GM20000 (cell line): ENCODE results near the gene WNT3.
"Not testable (repeated sequence)": the region's sequence is repeated elsewhere in the genome, so short reads cannot be mapped to it uniquely, and the experiment has no call there.

Experiments
- DNase-seq: peaks from one replicate; pipeline ENCODE4 v3.0.0; 2012; ENCODE audit warnings: low spot score
- TF ChIP-seq, protein P1 (sequence below): IDR thresholded peaks from 2 replicates; pipeline ENCODE4 v1.5.1; 2012; ENCODE audit warnings: mild to moderate bottlenecking, control low read depth; ENCODE audit errors: extremely low read depth, missing control alignments

WNT3 gene

DNA sequence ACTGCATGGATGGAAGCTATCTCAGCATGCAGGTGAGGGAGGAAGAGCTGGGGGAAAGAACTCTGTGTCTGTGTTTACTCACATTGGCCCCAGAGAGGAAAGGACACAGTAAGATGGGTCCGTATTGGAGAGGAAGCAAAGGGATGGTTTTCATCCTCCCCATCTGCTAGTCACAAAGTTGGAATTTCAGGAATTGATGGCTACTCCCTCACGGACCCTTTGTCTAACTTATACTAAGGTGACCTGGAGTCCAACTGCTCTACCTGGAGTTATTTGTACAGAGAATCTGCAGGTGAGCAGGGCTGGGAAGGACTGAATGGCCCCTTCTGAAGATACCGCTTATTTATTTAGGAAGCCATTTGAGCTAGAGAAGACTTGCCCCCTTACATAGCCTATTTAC lies 55.1 kb downstream of the WNT3 start:
- TF ChIP-seq, protein P1, sequence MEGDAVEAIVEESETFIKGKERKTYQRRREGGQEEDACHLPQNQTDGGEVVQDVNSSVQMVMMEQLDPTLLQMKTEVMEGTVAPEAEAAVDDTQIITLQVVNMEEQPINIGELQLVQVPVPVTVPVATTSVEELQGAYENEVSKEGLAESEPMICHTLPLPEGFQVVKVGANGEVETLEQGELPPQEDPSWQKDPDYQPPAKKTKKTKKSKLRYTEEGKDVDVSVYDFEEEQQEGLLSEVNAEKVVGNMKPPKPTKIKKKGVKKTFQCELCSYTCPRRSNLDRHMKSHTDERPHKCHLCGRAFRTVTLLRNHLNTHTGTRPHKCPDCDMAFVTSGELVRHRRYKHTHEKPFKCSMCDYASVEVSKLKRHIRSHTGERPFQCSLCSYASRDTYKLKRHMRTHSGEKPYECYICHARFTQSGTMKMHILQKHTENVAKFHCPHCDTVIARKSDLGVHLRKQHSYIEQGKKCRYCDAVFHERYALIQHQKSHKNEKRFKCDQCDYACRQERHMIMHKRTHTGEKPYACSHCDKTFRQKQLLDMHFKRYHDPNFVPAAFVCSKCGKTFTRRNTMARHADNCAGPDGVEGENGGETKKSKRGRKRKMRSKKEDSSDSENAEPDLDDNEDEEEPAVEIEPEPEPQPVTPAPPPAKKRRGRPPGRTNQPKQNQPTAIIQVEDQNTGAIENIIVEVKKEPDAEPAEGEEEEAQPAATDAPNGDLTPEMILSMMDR, result no peak
- no peak for DNase-seq

DNA sequence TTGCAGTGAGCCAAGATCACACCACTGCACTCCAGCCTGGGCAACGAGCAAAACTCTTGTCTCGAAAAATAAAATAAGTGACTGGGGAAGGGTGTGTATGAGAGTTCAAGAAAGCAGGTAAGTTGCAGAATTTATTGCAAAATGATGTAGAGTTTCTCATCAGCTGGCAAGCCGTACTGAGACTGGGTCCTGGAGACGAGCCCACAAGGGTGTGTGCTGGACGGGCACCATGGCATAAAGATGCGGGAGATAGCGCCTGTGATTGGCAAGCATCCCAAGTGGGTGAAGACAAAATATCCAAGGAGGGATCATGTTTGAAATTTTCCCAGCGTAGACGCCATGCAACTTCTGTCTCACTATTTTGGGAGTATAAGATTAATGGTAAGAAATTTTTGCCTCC lies 59.4 kb downstream of the WNT3 start:
- DNase-seq, result no peak
- TF ChIP-seq, protein P1, result no peak

- TF ChIP-seq, protein P1, result no peak
Observed at GRCh38 chr17:46758614-46759013, 59.9 kb downstream of the WNT3 start.

DNA sequence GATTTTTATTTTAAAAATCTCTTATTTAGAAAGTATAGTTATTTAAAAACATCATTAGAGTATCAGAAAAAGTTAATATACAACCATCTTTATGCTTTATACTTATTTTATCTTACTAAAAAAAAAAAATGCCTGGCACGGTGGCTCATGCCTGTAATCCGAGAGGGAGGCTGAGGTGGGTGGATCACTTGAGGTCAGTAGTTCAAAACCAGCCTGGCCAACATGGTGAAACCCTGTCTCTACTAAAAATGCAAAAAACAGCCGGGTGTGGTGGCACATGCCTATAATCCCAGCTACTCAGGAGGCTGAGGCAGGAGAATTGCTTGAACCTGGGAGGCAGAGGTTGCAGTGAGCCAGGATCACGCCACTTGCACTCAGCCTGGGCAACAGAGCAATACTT lies 60.9 kb downstream of the WNT3 start:
- DNase-seq, result not testable (repeated sequence)

More at GRCh38 chr17:46758614-46759013, 59.9 kb downstream of the WNT3 start:
- no peak for DNase-seq

- DNase-seq, result no peak
- TF ChIP-seq, protein P1, result no peak
Observed at GRCh38 chr17:46756861-46757260, 61.6 kb downstream of the WNT3 start.

DNA sequence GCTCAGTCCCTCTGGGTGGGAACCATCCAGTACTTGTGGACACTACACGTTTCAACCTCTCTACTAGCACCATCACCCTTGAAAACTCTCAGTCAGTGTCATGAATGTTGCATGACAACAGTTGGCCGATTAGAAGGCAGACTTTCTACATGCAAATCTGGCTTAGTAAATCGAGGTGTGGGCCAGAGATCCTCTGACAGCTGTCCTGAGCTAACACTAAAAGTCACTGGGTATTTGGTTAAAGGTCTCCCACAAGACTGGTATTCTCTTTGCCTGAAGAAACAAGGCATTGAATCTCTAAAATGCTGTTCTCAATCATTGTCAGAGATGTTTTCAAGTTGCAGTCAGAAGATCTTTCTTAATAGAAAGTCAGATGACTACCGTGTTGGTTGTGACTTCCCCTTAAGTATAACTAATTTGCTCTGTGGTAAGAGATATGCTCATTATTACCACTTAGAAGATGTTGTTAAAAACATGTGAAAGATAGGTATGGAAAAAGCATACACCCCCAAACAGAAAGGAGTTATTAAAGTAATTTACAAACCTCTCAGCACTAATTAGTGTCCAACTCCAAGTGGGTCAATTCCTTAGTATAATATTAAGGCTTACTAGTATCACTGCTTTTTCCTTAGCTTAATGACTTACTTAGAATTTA lies 62.3 kb downstream of the WNT3 start:
- TF ChIP-seq, protein P1, result no peak
- no peak for DNase-seq

DNA sequence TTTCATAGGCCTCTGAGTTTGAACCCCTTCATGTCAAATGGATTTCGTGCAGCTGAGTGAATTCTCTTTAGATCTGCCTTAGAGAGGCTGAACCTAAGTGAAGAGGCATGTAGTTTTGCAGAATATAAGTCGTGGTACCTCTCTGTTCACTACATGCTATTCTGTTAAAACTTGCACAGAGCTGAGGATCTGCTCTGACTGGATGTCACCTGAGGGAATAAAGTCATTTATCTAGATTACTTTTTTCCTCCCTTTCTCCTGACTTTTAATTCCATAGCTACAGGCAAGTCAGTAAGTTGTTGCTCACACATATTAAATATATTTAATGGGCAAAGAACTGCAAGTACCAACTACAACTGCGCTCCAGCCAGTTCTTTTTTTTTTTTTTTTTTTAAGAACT lies 64.7 kb downstream of the WNT3 start:
- no peak for DNase-seq
- TF ChIP-seq, protein P1, result no peak

GRCh38 chr17:46751425-46751824 lies 67.1 kb downstream of the WNT3 start:
- DNase-seq, result no peak
- TF ChIP-seq, protein P1, result no peak
